ENCODE measurements around the gene THRA. TPM values are rescaled to one million over a fixed set of nuclear protein-coding genes. Genes with fewer than 3 reads are reported as not detected.

Gene THRA
- total and polyA plus RNA-seq, 2 of the 8 experiments (the other 6 are each of a cell fraction or from before 2014, with no cell fraction given): 6.4 to 10.2 TPM

GRCh38 chr17:40014375-40014980 is 48.3 kb upstream of the THRA start:
- peaks cover 0 to 24% (median 17%) of the 10 kb centered on the region in 4 experiments; a peak in 6 of 7 replicates for H3K4me1 ChIP-seq (replicated peaks in 1 of 4; ENCODE audit: control insufficient read depth in 3 of 4, insufficient read depth in 4 of 4, low read length in 3 of 4)
- 0 out of 2 replicates have a peak overlapping the region, but pooled peaks have one; percentile 18 for H2BK12ac ChIP-seq (ENCODE audit: low read depth, low read length)
- H3K9ac ChIP-seq (replicated peaks in 1 of 4; ENCODE audit: extremely low read depth in 1 of 4, low read depth in 3 of 4, low read length in 3 of 4): no peak overlapping the region
- H2BK15ac ChIP-seq (ENCODE audit: low read length): no peak overlapping the region
- no peak overlapping the region for H4K91ac ChIP-seq (replicated peaks; ENCODE audit: insufficient read length, low read length)
- H2BK20ac ChIP-seq (ENCODE audit: low read length): no peak overlapping the region
- H4K8ac ChIP-seq (ENCODE audit: extremely low read depth, insufficient read depth, low read length): 0 out of 2 replicates have a peak overlapping the region, but pooled peaks have one; percentile 22
- FAIRE-seq (no peak), DNase-seq (ENCODE audit: low read depth in 1 of 2, low spot score in 2 of 2) (no peak)
- ChIA-PET CTCF (ENCODE audit: partially characterized antibody) (interaction anchor here (0.7 to 15.0 kb wide), 27 partner anchors 13 to 302 kb away, joined by 3 to 428 read pairs (median 4); partner anchors contain the start of gene NR1D1), POLR2A (ENCODE audit: partially characterized antibody) (interaction anchor here (0.7 to 4.6 kb wide), 6 partner anchors 11 to 99 kb away, joined by 3 to 42 read pairs (median 5); partner anchors contain the start of gene PSMD3)
- H3K14ac ChIP-seq (ENCODE audit: insufficient read length): no peak overlapping the region
- H2BK120ac ChIP-seq (replicated peaks; ENCODE audit: low read depth, low read length): no peak overlapping the region
- H3K23me2 ChIP-seq (ENCODE audit: low read depth, low read length): no peaks in the 10 kb centered on the region
- no peak for TF ChIP-seq RFX5 (IDR thresholded peaks at IDR 0.05; ENCODE audit: borderline replicate concordance, low read depth, low read length)
- TF ChIP-seq FOSL1 (IDR thresholded peaks at IDR 0.05; ENCODE audit: insufficient read depth, low read depth, low read length): no peak
- no peak for TF ChIP-seq EP300 (IDR thresholded peaks at IDR 0.05; ENCODE audit: borderline replicate concordance in 1 of 2, low read depth in 2 of 2, low read length in 2 of 2)
- no peak for TF ChIP-seq BCL11A (IDR thresholded peaks at IDR 0.05; ENCODE audit: low read depth in 2 of 2, low read length in 2 of 2)
- TF ChIP-seq SP4 (IDR thresholded peaks at IDR 0.05; ENCODE audit: low read length): no peak
- no peak for TF ChIP-seq GABPA (IDR thresholded peaks at IDR 0.05; ENCODE audit: borderline replicate concordance, insufficient read depth, low read length)
- 0 out of 2 replicates have a peak, but pooled peaks have one; percentile 6 for TF ChIP-seq USF2 (IDR thresholded peaks at IDR 0.05; ENCODE audit: low read length)
- H3K23ac ChIP-seq (ENCODE audit: insufficient read length): no peak overlapping the region
- H4K5ac ChIP-seq (ENCODE audit: insufficient read length, low read depth, low read length): no peak overlapping the region
- peaks cover 0 to 3% (median 0%) of the 10 kb centered on the region in 4 experiments; a peak in 1 of 8 replicates for H3K36me3 ChIP-seq (ENCODE audit: control insufficient read depth in 2 of 4, insufficient read depth in 4 of 4, low read length in 3 of 4)
- H3K27me3 ChIP-seq (replicated peaks in 1 of 4; ENCODE audit: control insufficient read depth in 3 of 4, extremely low read depth in 1 of 4, insufficient read depth in 3 of 4, low read length in 3 of 4): peaks cover 0 to 2% (median 0%) of the 10 kb centered on the region in 4 experiments; a peak in 2 of 7 replicates
- no peak overlapping the region for H3K4me2 ChIP-seq (ENCODE audit: insufficient read depth in 1 of 2, low read depth in 2 of 2, low read length in 2 of 2)
- no peaks in the 10 kb centered on the region for H3K79me2 ChIP-seq (ENCODE audit: control insufficient read depth in 1 of 2, insufficient read depth in 2 of 2, low read length in 2 of 2)
- 0 out of 2 replicates have a peak, but pooled peaks cover 2% of the 10 kb centered on the region for H3K79me1 ChIP-seq (ENCODE audit: low read depth, low read length)
- H3K27ac ChIP-seq (ENCODE audit: low read depth, low read length): no peak overlapping the region
- no peak overlapping the region for H2AK5ac ChIP-seq (ENCODE audit: low read depth, low read length)
- no peak overlapping the region for H3K4me3 ChIP-seq (ENCODE audit: extremely low read depth in 1 of 4, insufficient read depth in 2 of 4, low read depth in 3 of 4, low read length in 4 of 4)
- H3K4ac ChIP-seq (replicated peaks; ENCODE audit: insufficient read length, low read depth, low read length): no peak overlapping the region
- H3K18ac ChIP-seq (ENCODE audit: extremely low read depth, low read length): no peak overlapping the region
- H3K56ac ChIP-seq (replicated peaks; ENCODE audit: insufficient read length, low read depth, low read length): no peak overlapping the region
- H2BK5ac ChIP-seq (ENCODE audit: low read depth, low read length): no peak overlapping the region
- H2AFZ ChIP-seq (ENCODE audit: low read length): 0 out of 2 replicates have a peak overlapping the region, but pooled peaks have one; percentile 35
- H3K9me3 ChIP-seq (ENCODE audit: insufficient read depth in 2 of 2, low read depth in 1 of 2, low read length in 1 of 2): no peaks in the 10 kb centered on the region; a peak in 1 of 4 replicates
- H4K20me1 ChIP-seq (replicated peaks in 1 of 2; ENCODE audit: control insufficient read depth in 1 of 2, insufficient read depth in 2 of 2, low read length in 2 of 2): no peaks in the 10 kb centered on the region
- 89% methylated on average over 16 of the region's 18 CpGs; no CpG with 5 or more reads in 1 of the 2 experiments for WGBS, 2 experiments (ENCODE audit: extremely low coverage in 1 of 2, insufficient coverage in 1 of 2, insufficient read length in 1 of 2, insufficient replicate concordance in 2 of 2, low coverage in 1 of 2, low lambda C conversion rate in 2 of 2, missing lambda C conversion rate in 1 of 2)

All from H1 (cell line).